Nephron progenitor cell (in vitro differentiated cells): ENCODE results near the gene KRT1.

Source experiments
- DNase-seq: peaks from one replicate; pipeline ENCODE4 v3.0.0; 2021
- H3K27ac Mint-ChIP-seq: 2 replicates; pipeline ENCODE4 v1.8.0; 2021; ENCODE audit warnings: mild to moderate bottlenecking, moderate library complexity, mixed read lengths
- H3K27me3 Mint-ChIP-seq: 2 replicates; pipeline ENCODE4 v1.8.0; 2021; ENCODE audit warnings: mild to moderate bottlenecking, low read depth, mixed read lengths; ENCODE audit not compliant: poor library complexity
- H3K36me3 Mint-ChIP-seq: 2 replicates; pipeline ENCODE4 v1.8.0; 2021; ENCODE audit warnings: low read depth, mixed read lengths
- H3K4me1 Mint-ChIP-seq: 2 replicates; pipeline ENCODE4 v1.8.0; 2021; ENCODE audit warnings: mixed read lengths
- H3K4me3 Mint-ChIP-seq: 2 replicates; pipeline ENCODE4 v1.8.0; 2021; ENCODE audit warnings: mild to moderate bottlenecking, moderate library complexity, mixed read lengths
- H3K9me3 Mint-ChIP-seq: 2 replicates; pipeline ENCODE4 v1.8.0; 2021; ENCODE audit warnings: mild to moderate bottlenecking, moderate library complexity, mixed read lengths
- CTCF ChIP-seq: fragments of 200-600 bp; sonication (generic); IDR thresholded peaks from 2 replicates; pipeline ENCODE4 v1.5.0; 2021; ENCODE audit warnings: antibody characterized with exemption

Gene KRT1

GRCh38 chr12:52677671-52678070, 2.5 kb downstream of the KRT1 start:
- Mint-ChIP-seq H3K27me3 (peaks cover 32% of the 10 kb centered on the region), H3K4me1 (no peaks in the 10 kb centered on the region), H3K36me3 (no peaks in the 10 kb centered on the region), H3K9me3 (no peaks in the 10 kb centered on the region), H3K27ac (no peak overlapping the region), H3K4me3 (no peak overlapping the region)
- TF ChIP-seq CTCF = no peak
- no peak for DNase-seq

- H3K4me1 Mint-ChIP-seq = no peaks in the 10 kb centered on the region
- DNase-seq = no peak
- no peak for TF ChIP-seq CTCF
- H3K27me3 Mint-ChIP-seq = peaks cover 31% of the 10 kb centered on the region
- H3K36me3 Mint-ChIP-seq = no peaks in the 10 kb centered on the region
- no peaks in the 10 kb centered on the region for H3K9me3 Mint-ChIP-seq
- no peak overlapping the region for H3K27ac Mint-ChIP-seq
- no peak overlapping the region for H3K4me3 Mint-ChIP-seq
These were observed 3.1 kb downstream of the KRT1 start for GRCh38 chr12:52677126-52677525.

- no peak for TF ChIP-seq CTCF
- DNase-seq = no peak
- Mint-ChIP-seq H3K9me3 (no peaks in the 10 kb centered on the region), H3K36me3 (no peaks in the 10 kb centered on the region), H3K27ac (no peak overlapping the region), H3K4me1 (no peaks in the 10 kb centered on the region), H3K27me3 (peaks cover 25% of the 10 kb centered on the region), H3K4me3 (no peak overlapping the region)
These were observed 4.0 kb downstream of the KRT1 start for GRCh38 chr12:52676163-52676562.

GRCh38 chr12:52675301-52675701, 4.9 kb downstream of the KRT1 start:
- Mint-ChIP-seq H3K4me1 (no peaks in the 10 kb centered on the region), H3K36me3 (no peaks in the 10 kb centered on the region), H3K9me3 (no peaks in the 10 kb centered on the region), H3K27ac (no peak overlapping the region), H3K27me3 (peaks cover 27% of the 10 kb centered on the region), H3K4me3 (no peak overlapping the region)
- no peak for DNase-seq
- no peak for TF ChIP-seq CTCF

- no peaks in the 10 kb centered on the region for H3K4me1 Mint-ChIP-seq
- H3K27ac Mint-ChIP-seq = no peak overlapping the region
- DNase-seq = no peak
- H3K9me3 Mint-ChIP-seq = no peaks in the 10 kb centered on the region
- peaks cover 20% of the 10 kb centered on the region for H3K27me3 Mint-ChIP-seq
- no peaks in the 10 kb centered on the region for H3K36me3 Mint-ChIP-seq
- no peak overlapping the region for H3K4me3 Mint-ChIP-seq
- no peak for TF ChIP-seq CTCF
These were observed 5.8 kb downstream of the KRT1 start for GRCh38 chr12:52674433-52674775.

GRCh38 chr12:52673713-52674432, 6.3 kb downstream of the KRT1 start:
- Mint-ChIP-seq H3K9me3 (no peaks in the 10 kb centered on the region), H3K36me3 (no peaks in the 10 kb centered on the region), H3K4me1 (no peaks in the 10 kb centered on the region), H3K4me3 (no peak overlapping the region), H3K27me3 (peaks cover 16% of the 10 kb centered on the region), H3K27ac (no peak overlapping the region)
- TF ChIP-seq CTCF = no peak
- DNase-seq = no peak
